ENCODE measurements around the gene MINDY2.

The MINDY2 gene

DNA sequence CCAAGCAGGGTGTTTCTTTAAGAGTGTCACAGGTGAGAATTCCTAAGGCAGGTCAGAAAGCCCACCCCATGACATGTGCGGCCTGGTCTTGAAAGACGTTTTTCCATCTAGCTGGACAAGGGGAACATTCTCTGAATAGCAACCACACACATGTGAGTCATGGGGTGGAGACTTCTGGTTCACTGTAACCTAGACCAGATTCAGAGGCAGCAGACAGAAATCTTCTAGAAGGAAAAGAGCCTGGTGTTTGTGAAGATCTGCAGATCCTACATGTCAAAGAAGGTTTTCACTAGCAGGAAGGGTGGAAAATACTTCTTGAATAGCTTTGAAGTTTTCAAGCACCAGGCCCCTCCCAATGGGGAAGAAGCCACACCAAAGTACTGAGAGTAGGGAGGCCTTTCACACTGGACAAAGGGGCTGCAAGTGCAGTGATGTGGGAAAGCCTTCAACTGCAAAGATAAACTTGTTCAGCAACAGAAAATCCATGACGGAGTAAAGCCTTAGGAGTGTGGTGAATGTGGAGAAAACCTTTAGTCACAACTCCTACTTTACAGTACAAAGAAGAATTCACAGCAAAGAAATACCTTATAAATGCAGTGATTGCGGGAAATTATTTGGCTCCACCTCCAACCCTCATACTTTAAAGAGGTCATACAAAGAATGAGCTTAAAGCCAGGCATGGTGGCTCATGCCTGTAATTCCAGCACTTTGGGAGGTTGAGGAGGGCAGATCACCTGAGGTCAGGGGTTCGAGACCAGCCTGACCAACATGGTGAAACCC lies 39.2 kb upstream of the MINDY2 start:
- H3K27ac ChIP-seq (ENCODE audit: low read depth, low read length): no peak overlapping the region
- no peaks in the 10 kb centered on the region for H3K27me3 ChIP-seq (ENCODE audit: low read length)
- no peak overlapping the region for H2AFZ ChIP-seq (ENCODE audit: low read depth, low read length, severe bottlenecking)
- H3K4me3 ChIP-seq (ENCODE audit: insufficient read depth, low read length, poor library complexity, severe bottlenecking): no peak overlapping the region
- peaks cover 11% of the 10 kb centered on the region; the same call in 1 of the 2 replicates for H4K20me1 ChIP-seq (ENCODE audit: low read depth, low read length)
- H3K9ac ChIP-seq (ENCODE audit: low read length): no peak overlapping the region
- H3K4me2 ChIP-seq (ENCODE audit: low read depth, low read length, poor library complexity, severe bottlenecking): no peak overlapping the region
- peaks cover 94% of the 10 kb centered on the region for H3K79me2 ChIP-seq (ENCODE audit: insufficient read depth, low read length)
- H3K36me3 ChIP-seq (ENCODE audit: low read length): no peaks in the 10 kb centered on the region
- TF ChIP-seq EZH2phosphoT487 (conservative IDR thresholded peaks at IDR 0.05; ENCODE audit: low read length): no peak
- no peak for TF ChIP-seq CTCF (IDR thresholded peaks at IDR 0.05; ENCODE audit: insufficient read depth, low read length, poor library complexity, severe bottlenecking)
- H3F3A ChIP-seq (ENCODE audit: insufficient read depth): no peaks in the 10 kb centered on the region
- no peaks in the 10 kb centered on the region for H3K9me2 ChIP-seq (replicated peaks; ENCODE audit: insufficient read depth, low read length)
- H3K9me3 ChIP-seq (ENCODE audit: insufficient read depth, low read length): no peaks in the 10 kb centered on the region

GRCh38 chr15:58732625-58733363 lies 38.3 kb upstream of the MINDY2 start:
- H3K27ac ChIP-seq (ENCODE audit: low read depth, low read length): no peak overlapping the region
- no peak overlapping the region for H2AFZ ChIP-seq (ENCODE audit: low read depth, low read length, severe bottlenecking)
- TF ChIP-seq CTCF (IDR thresholded peaks at IDR 0.05; ENCODE audit: insufficient read depth, low read length, poor library complexity, severe bottlenecking) (no peak), EZH2phosphoT487 (conservative IDR thresholded peaks at IDR 0.05; ENCODE audit: low read length) (no peak)
- H3K9ac ChIP-seq (ENCODE audit: low read length): no peak overlapping the region
- no peaks in the 10 kb centered on the region for H3F3A ChIP-seq (ENCODE audit: insufficient read depth)
- H3K4me2 ChIP-seq (ENCODE audit: low read depth, low read length, poor library complexity, severe bottlenecking): no peak overlapping the region
- H3K27me3 ChIP-seq (ENCODE audit: low read length): no peaks in the 10 kb centered on the region
- peaks cover 96% of the 10 kb centered on the region for H3K79me2 ChIP-seq (ENCODE audit: insufficient read depth, low read length)
- no peaks in the 10 kb centered on the region for H3K9me2 ChIP-seq (replicated peaks; ENCODE audit: insufficient read depth, low read length)
- no peak overlapping the region for H3K4me3 ChIP-seq (ENCODE audit: insufficient read depth, low read length, poor library complexity, severe bottlenecking)
- peaks cover 16% of the 10 kb centered on the region for H4K20me1 ChIP-seq (ENCODE audit: low read depth, low read length)
- H3K36me3 ChIP-seq (ENCODE audit: low read length): no peaks in the 10 kb centered on the region
- no peaks in the 10 kb centered on the region for H3K9me3 ChIP-seq (ENCODE audit: insufficient read depth, low read length)

DNA sequence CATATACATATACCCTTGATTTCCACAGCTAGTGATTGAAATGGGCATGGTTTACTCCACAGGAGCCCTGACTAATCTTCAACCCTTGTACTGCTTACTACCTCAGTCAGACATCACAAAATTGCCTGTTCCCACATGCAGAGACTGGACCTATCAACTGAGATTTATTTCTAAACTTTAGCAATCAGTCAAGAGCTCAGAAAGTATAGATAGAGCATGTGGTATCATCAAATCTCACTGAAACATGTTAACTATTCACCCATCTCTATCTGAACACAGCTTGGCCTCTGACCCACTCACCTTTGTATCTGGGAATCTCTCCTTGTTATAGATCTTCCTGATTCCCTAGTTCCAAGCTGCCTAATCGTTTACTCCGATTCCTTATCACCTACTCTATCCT lies 36.2 kb upstream of the MINDY2 start:
- H3K4me2 ChIP-seq (ENCODE audit: low read depth, low read length, poor library complexity, severe bottlenecking): no peak overlapping the region
- no peak overlapping the region for H2AFZ ChIP-seq (ENCODE audit: low read depth, low read length, severe bottlenecking)
- no peaks in the 10 kb centered on the region for H3K9me3 ChIP-seq (ENCODE audit: insufficient read depth, low read length)
- H3K27ac ChIP-seq (ENCODE audit: low read depth, low read length): no peak overlapping the region
- no peaks in the 10 kb centered on the region for H3K36me3 ChIP-seq (ENCODE audit: low read length)
- H3K27me3 ChIP-seq (ENCODE audit: low read length): no peaks in the 10 kb centered on the region
- no peak overlapping the region for H3K4me3 ChIP-seq (ENCODE audit: insufficient read depth, low read length, poor library complexity, severe bottlenecking)
- H3F3A ChIP-seq (ENCODE audit: insufficient read depth): no peaks in the 10 kb centered on the region
- no peak overlapping the region for H3K9ac ChIP-seq (ENCODE audit: low read length)
- peaks cover 92% of the 10 kb centered on the region for H3K79me2 ChIP-seq (ENCODE audit: insufficient read depth, low read length)
- no peaks in the 10 kb centered on the region for H3K9me2 ChIP-seq (replicated peaks; ENCODE audit: insufficient read depth, low read length)
- peaks cover 22% of the 10 kb centered on the region for H4K20me1 ChIP-seq (ENCODE audit: low read depth, low read length)
- TF ChIP-seq CTCF (IDR thresholded peaks at IDR 0.05; ENCODE audit: insufficient read depth, low read length, poor library complexity, severe bottlenecking): no peak
- no peak for TF ChIP-seq EZH2phosphoT487 (conservative IDR thresholded peaks at IDR 0.05; ENCODE audit: low read length)
